ENCODE data around the gene STARD3NL. TPM values are rescaled to one million over a fixed set of nuclear protein-coding genes. Genes with fewer than 3 reads are reported as not detected.

The STARD3NL gene
- total RNA-seq, 2 donors from 2014 or later, result 25.4 to 25.5 TPM

- Histone ChIP-seq H3K27me3 (no peaks in the 10 kb centered on the region), H3K9ac (ENCODE audit: low read depth in 2 of 2, low read length in 2 of 2) (no peak overlapping the region), H3K27ac (no peak overlapping the region), H3K9me3 (no peaks in the 10 kb centered on the region), H3K4me3 (no peak overlapping the region), H3K4me1 (no peaks in the 10 kb centered on the region), H3K36me3 (no peaks in the 10 kb centered on the region)
- intact Hi-C loops (cut with DNase I), result no loop called here
- no peak for TF ChIP-seq CTCF (IDR thresholded peaks at IDR 0.05)
- no peak for DNase-seq
Measured at GRCh38 chr7:38142736-38143135, 35.3 kb upstream of the STARD3NL start.

GRCh38 chr7:38147005-38147404 is 31.0 kb upstream of the STARD3NL start:
- Histone ChIP-seq H3K9ac (ENCODE audit: low read depth in 2 of 2, low read length in 2 of 2) (no peak overlapping the region), H3K4me1 (no peaks in the 10 kb centered on the region), H3K36me3 (no peaks in the 10 kb centered on the region), H3K27me3 (no peaks in the 10 kb centered on the region), H3K4me3 (no peak overlapping the region), H3K9me3 (no peaks in the 10 kb centered on the region), H3K27ac (no peak overlapping the region)
- TF ChIP-seq CTCF (IDR thresholded peaks at IDR 0.05), result no peak
- intact Hi-C loops (cut with DNase I), result no loop called here
- no peak for DNase-seq

- intact Hi-C loops (cut with DNase I), result no loop called here
- no peak overlapping the region for H3K9ac ChIP-seq (ENCODE audit: low read depth in 2 of 2, low read length in 2 of 2)
- no peak for DNase-seq
- no peaks in the 10 kb centered on the region for H3K4me1 ChIP-seq
- H3K27ac ChIP-seq, result no peak overlapping the region
- H3K27me3 ChIP-seq, result no peaks in the 10 kb centered on the region
- H3K9me3 ChIP-seq, result no peaks in the 10 kb centered on the region
- H3K36me3 ChIP-seq, result no peaks in the 10 kb centered on the region
- TF ChIP-seq CTCF (IDR thresholded peaks at IDR 0.05), result no peak
- no peak overlapping the region for H3K4me3 ChIP-seq
Measured at GRCh38 chr7:38151556-38151955, 26.5 kb upstream of the STARD3NL start.

- DNase-seq, result no peak
- no peaks in the 10 kb centered on the region for H3K27me3 ChIP-seq
- no peak overlapping the region for H3K9ac ChIP-seq (ENCODE audit: low read depth in 2 of 2, low read length in 2 of 2)
- intact Hi-C loops (cut with DNase I), result no loop called here
- H3K27ac ChIP-seq, result no peak overlapping the region
- no peak for TF ChIP-seq CTCF (IDR thresholded peaks at IDR 0.05)
- H3K4me1 ChIP-seq, result no peaks in the 10 kb centered on the region
- H3K4me3 ChIP-seq, result no peak overlapping the region
- H3K36me3 ChIP-seq, result no peaks in the 10 kb centered on the region
- no peaks in the 10 kb centered on the region for H3K9me3 ChIP-seq
Measured at GRCh38 chr7:38153515-38153914, 24.5 kb upstream of the STARD3NL start.

- no peaks in the 10 kb centered on the region for H3K36me3 ChIP-seq
- H3K4me3 ChIP-seq, result no peak overlapping the region
- no peak overlapping the region for H3K9ac ChIP-seq (ENCODE audit: low read depth in 2 of 2, low read length in 2 of 2)
- no peaks in the 10 kb centered on the region for H3K27me3 ChIP-seq
- H3K4me1 ChIP-seq, result no peaks in the 10 kb centered on the region
- no peak for TF ChIP-seq CTCF (IDR thresholded peaks at IDR 0.05)
- no peaks in the 10 kb centered on the region for H3K9me3 ChIP-seq
- intact Hi-C loops (cut with DNase I), result no loop called here
- no peak overlapping the region for H3K27ac ChIP-seq
- DNase-seq, result no peak
Measured at GRCh38 chr7:38154278-38154677, 23.8 kb upstream of the STARD3NL start.
